Measurements from ENCODE around the gene PDE4D. TPM values are rescaled to one million over a fixed set of nuclear protein-coding genes. Genes with fewer than 3 reads are reported as not detected.

Gene PDE4D
- total and polyA plus RNA-seq, 2 donors (not counting 3 experiments of a cell fraction or from before 2014, with no cell fraction given): 34.5 to 51.2 TPM

- H3K4me3 ChIP-seq (replicated peaks in 1 of 3; ENCODE audit: insufficient read depth in 1 of 3, low read depth in 1 of 3, low read length in 3 of 3): no peak overlapping the region
- no peak for TF ChIP-seq POLR2AphosphoS5 (IDR thresholded peaks at IDR 0.05; ENCODE audit: insufficient read depth, low read depth, low read length)
- no peak for TF ChIP-seq GATA2 (IDR thresholded peaks at IDR 0.05; ENCODE audit: insufficient read depth, insufficient read length, low read depth, low read length)
- TF ChIP-seq MYC (IDR thresholded peaks at IDR 0.05; ENCODE audit: low read depth, low read length): no peak
- no peak for TF ChIP-seq EZH2 (IDR thresholded peaks at IDR 0.05; ENCODE audit: borderline replicate concordance, low read depth, low read length, severe bottlenecking)
- TF ChIP-seq CTCF (IDR thresholded peaks at IDR 0.05; ENCODE audit: extremely low read depth in 1 of 2, insufficient read depth in 1 of 2, low read depth in 1 of 2, low read length in 2 of 2): no peak
- no peak for TF ChIP-seq FOS (IDR thresholded peaks at IDR 0.05; ENCODE audit: borderline replicate concordance, insufficient read depth, low read length)
- TF ChIP-seq POLR2A (IDR thresholded peaks at IDR 0.05; ENCODE audit: low read depth, low read length): no peak
- TF ChIP-seq JUN (IDR thresholded peaks at IDR 0.05; ENCODE audit: borderline replicate concordance, insufficient read depth, insufficient read length, low read depth): no peak
- no peak for TF ChIP-seq MAX (IDR thresholded peaks at IDR 0.05; ENCODE audit: insufficient read depth, insufficient read length)
- intact Hi-C loops (cut with micrococcal nuclease): no loop called here
- ChIA-PET POLR2A (no interaction called here), CTCF (interaction anchor here (1.9 kb wide), 1 partner anchor 9 kb away, joined by 5 read pairs; no protein-coding TSS in a partner anchor)
- H3K9me3 ChIP-seq (replicated peaks; ENCODE audit: control insufficient read depth, insufficient read depth, low read length): no peaks in the 10 kb centered on the region
- H3K9ac ChIP-seq (replicated peaks; ENCODE audit: extremely low read depth, insufficient read depth, low read length): no peak overlapping the region
- FAIRE-seq (no peak), DNase-seq (ENCODE audit: low read depth, low spot score) (no peak)
- BruUV-seq (replicated peaks): no TSS peak
- no peak overlapping the region for H2AFZ ChIP-seq (ENCODE audit: low read depth, low read length)
- H3K4me1 ChIP-seq (ENCODE audit: control insufficient read depth, extremely low read depth, insufficient read depth, low read length): no peaks in the 10 kb centered on the region
- dilution Hi-C loops (cut with MboI; ENCODE audit: extremely low pct_ligation_motif_present, low sequenced_read_pairs): no loop called here
- no peak overlapping the region for H3K27ac ChIP-seq (ENCODE audit: insufficient read depth, low read depth, low read length)
- H4K20me1 ChIP-seq (replicated peaks; ENCODE audit: control insufficient read depth, extremely low read depth, insufficient read depth, low read length): no peaks in the 10 kb centered on the region
- H3K4me2 ChIP-seq (ENCODE audit: insufficient read depth, low read length): no peak overlapping the region
- H3K9me1 ChIP-seq (replicated peaks; ENCODE audit: control insufficient read depth, extremely low read depth, insufficient read depth, low read length): no peaks in the 10 kb centered on the region
- peaks cover 0 to 4% of the 10 kb centered on the region in 2 experiments for H3K27me3 ChIP-seq (ENCODE audit: control insufficient read depth in 2 of 2, insufficient read depth in 2 of 2, low read length in 2 of 2)
- H3K79me2 ChIP-seq (ENCODE audit: control insufficient read depth, insufficient read depth, low read length): no peaks in the 10 kb centered on the region
- H3K36me3 ChIP-seq (ENCODE audit: control insufficient read depth in 2 of 2, extremely low read depth in 1 of 2, insufficient read depth in 2 of 2, low read length in 2 of 2): no peaks in the 10 kb centered on the region
These were observed 943.3 kb downstream of the PDE4D start for GRCh38 chr5:58950224-58950623.

All from endothelial cell of umbilical vein (primary cell).